LHCN-M2 (cell line): ENCODE results near the gene FAM53A. TPM values are rescaled to one million over a fixed set of nuclear protein-coding genes. Genes with fewer than 3 reads are reported as not detected.
A peak's percentile ranks its signal among the peaks of the same experiment; 100 is the strongest.
"Not testable (repeated sequence)": the region's sequence is repeated elsewhere in the genome, so short reads cannot be mapped to it uniquely, and the experiment has no call there.

Experiments
- DNase-seq: peaks from one replicate; pipeline ENCODE4 v3.0.0-alpha.2; 2012; ENCODE audit warnings: low read depth
- total RNA-seq: library from RNA; depleted of rRNA; stranded (reverse); fragments of >200 nt; gene quantifications from 2 replicates; pipeline ENCODE4 v1.2.3, GENCODE V29; 2014

The FAM53A gene
- total RNA-seq, 1 experiment from 2014 or later, result 12.3 TPM

DNA sequence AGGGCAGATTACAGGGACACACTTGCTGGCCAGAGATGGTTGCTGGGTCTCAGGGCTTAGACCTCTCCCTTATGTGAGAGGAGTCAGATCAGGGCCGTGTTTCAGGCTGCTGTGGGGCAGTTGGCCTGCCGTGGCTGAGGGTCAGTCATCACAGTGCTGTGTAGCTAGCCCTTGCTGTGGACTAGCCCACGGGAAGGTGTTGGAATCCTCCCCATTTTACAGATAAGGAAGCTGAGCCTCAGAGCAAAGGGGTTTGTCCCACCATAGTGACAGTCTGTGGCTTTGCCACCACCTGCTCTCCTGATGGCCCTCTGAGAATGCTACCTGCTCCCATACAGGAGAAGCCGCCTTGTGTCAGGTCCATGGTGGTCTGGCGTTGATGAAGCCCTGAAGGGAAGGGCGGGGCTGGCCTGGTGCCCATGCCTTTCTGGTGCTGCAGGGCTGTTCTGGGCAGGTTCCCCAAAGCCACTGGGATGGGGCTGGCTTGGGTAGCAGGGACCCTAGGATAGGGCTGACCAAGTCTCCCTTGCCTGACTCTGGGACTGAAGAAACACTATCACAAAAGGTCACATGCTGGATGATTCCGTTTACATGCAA is 2.4 kb upstream of the FAM53A start:
- DNase-seq, result no peak

DNA sequence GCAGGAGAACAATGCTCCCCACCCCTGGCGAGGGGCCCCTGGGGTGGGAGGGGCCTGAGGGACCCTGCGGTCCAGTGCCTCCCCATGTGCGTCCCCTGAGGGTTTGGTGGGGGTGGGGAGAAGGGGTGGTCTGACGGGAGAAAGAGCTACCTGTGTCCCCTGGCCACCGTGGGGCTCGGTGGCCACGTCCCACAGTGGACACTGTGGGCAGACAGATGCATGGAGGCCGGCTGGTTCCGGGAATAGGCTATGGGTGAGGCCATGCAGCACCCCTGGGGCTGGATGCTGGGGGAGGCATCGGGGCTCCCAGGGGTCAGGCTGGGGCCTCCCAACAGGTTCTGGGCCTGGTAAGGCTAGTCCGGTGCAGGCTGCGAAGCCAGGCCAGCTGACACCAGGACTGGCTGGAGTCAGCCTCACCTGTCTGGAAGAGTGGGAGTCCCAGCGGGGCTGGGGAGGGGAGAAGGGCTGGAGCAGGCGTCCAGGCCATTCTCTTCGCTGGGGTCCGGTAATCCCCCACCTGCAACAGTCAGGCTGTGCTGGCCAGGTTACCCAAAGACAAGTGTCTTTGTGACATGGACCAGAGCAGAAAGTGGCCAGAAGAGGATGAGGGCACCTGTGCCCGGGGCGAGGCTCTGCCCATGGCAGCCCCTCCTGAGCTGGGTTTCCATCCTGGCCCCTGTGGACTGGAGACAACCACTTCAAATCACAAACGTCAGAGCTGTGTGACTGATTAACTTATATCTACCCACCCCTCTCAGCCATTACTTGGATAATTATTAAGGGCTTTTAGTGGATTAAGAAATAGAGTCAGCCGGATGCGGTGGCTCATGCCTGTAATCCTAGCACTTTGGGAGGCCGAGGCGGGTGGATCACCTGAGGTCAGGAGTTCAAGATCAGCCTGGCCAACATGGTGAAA is 1.4 kb upstream of the FAM53A start:
- DNase-seq, result no peak

DNA sequence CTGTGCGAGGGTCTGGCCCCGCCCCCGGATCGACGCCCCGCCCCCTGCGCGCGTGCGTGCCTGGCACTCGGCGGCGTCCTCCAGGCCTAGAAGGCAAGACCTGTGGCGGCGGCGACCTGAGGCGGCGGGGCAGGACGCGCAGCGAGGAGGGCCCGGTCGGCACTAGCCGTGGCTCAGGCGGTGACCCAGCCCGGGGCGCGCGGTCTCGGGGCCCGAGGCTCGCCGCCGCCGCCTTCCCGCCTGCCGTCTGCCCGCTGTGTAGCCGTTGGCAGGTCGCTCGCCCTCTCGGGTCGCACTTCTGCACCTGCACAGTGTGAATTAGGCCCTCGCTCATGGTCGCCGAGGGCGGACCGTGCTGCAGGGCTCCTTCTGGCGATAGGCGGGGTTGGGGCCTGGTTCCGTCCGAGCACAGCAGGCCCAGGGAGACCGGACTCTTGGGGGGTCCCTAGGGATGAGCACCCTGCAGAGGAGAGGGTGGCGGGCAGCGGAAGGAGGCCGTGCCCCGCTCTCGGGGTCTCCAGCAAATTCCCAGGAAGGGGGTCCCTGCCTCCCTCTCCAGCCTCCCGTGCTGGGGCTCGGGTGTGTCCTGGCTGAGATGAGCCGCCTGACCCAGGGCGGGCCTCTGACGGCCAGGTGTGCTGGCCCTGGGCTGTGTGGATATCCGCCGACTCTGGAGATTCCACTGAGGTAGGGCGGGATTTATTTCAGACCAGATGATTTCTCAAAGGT is 557 bp upstream of the FAM53A start:
- no peak for DNase-seq

DNA sequence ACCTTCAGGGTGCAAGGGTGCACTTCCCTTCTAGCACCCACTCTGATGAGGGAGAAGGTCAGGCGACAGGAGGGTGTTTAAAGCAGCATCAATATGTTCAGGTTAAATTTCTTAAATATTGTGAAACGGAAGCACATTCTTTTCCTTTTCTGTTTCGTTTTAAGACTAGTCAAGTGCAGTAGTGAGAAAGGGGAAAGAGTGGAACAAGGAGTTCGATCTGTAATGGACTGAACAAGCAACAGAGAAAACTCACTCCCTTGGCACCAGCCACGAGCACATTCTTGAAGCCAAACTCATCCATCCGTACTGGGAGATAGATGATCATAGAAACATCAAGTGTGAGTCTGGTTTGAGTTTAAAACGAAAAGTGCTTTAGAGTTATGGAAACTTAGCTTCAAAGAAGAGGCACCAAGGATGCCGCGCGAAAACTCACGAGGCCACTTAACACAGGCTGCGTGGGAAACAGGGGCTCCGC is 815 bp downstream of the FAM53A start:
- peak; percentile 72 for DNase-seq

DNA sequence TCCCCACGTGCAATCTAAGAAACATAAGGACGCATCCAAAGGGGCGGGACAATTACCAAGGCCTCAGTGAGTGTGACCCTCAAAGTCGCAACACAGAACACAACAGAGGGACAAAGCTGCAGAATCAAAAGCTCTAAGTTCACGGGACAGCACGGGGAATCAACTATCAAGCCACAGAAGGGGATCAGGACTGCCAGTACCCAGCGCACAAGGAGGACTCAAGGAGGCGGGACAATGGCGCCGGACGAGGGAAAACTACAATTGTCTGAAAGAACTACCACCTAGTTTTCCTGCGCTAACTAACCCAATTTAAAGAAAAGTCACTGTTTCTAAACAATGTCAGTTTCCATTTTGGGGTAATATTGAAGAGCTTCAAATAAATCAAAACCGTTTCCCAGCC is 1.3 kb downstream of the FAM53A start:
- no peak for DNase-seq

DNA sequence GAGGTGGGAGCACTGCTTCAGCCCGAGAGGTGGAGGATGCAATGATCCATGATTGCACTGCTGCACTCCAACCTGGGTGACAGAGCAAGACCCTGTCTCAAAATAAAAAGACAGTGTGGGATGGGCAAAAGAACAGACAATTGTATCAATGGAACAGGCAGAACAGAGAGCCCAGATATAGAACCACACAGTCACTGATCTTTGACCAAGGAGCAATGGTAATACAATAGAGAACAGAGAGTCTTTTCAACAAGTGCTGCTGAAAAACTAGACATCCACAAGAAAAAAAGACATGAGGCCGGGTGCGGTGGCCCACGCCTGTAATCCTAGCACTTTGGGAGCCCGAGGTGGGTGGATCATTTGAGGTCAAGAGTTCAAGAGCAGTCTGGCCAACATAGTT is 5.9 kb downstream of the FAM53A start:
- no peak for DNase-seq

DNA sequence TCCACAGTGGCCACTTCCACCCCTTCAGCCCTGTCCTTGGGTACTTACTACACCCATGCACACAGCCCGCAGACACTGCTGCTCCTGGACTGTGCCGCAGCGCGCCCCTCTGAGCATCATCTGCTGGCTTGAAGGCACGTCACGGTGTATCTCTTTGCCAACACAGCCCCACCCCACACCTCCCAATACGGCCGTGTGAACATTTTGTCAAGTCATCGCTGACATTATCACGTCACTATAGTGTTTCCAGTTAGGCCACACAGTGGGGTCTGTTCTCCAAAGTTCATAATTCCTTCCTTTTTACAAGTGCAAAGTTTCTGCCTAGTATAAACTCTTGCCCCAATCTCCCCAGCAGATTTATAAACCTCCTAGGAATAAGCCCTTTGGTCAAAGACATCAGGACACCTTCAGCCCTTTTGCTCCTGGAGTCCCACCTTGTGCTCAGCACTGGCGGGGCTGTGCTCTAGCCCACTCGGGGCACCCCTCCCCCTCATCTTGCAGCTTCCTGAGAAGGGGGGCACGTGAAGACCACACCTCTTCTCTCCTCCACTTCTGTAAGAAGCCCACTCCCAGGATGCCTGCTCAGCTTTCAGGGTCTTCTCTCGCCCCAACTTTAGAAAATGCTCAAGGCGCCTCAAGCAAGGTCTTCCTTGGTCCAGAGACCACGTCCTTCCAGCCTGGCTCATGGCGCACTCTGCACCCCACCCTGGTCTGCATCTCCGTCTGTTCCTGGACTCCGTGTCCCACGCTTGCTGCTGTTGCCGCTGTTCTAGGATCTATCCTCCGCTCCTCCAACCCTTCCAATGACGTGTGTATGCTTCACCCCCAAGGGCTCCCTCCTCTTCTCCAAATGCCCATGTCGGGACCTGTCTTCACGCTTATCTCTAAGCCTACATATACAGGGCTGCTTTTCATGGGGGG is 7.2 kb downstream of the FAM53A start:
- no peak for DNase-seq

DNA sequence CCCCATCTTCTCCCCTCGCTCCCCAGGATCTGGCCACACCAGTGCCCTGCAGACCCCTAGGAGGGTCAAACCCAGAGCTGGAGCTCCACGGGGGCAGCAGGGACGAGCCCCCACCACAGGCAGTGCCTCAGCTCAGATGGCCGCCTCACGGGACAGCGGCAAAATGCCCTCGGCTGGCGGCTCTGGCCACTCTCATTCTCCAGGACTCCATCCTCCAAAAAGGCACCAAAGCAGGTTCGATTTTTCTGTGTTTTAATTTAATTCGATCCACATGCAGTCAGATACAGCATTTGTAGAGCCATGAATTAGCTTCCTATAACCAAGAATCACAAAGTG is 8.3 kb downstream of the FAM53A start:
- no peak for DNase-seq

DNA sequence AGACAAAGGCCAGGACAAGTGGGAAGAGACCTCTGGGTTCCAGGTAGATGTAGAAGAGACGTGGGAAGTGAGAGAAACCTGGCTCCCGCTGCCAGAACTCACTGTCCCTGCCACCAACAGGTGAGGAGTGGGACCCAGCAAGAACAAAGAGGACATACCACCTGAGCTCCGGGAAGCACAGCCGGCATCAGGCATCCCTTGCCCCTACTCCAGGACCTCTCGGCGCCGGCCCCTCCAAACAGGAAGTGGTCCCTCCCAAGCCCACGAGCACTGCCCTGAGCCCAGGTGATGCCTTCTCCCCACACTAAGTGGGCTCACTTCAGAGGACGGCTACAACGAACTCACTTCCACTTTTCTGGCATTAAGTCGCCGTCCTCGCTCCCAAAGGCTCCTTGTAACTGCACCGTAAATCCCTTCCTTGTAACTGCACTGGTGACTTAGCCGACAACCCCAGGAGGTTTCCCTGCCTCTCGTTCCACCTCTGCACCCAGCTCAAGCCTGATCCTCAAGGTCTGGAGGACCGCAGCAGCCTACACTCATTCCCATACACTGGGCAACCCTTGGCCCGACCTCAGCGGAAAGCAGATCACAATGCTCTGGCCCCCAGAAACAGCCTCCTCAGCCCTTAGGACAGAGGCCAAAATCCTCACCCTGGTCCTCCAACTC is 8.8 kb downstream of the FAM53A start:
- DNase-seq, result no peak

DNA sequence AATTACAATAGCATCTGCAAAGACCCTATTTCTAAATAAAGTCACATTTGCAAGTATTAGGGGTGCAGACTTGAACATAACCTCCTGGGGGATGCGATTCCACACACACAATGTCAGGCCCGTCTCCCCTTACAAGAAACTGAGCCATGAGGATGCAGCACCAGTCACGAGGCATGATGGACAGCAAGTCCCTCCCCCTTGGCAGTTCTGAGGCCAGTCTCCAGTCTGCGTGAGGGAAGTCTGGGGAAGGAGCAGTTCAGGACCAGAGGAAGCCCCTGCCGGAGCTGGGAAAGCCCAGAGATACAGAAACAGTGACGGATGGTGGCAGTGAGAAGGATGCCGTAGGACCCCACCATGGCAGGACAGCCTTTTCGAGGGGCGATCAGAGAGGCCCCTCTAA is 9.4 kb downstream of the FAM53A start:
- DNase-seq, result no peak

DNA sequence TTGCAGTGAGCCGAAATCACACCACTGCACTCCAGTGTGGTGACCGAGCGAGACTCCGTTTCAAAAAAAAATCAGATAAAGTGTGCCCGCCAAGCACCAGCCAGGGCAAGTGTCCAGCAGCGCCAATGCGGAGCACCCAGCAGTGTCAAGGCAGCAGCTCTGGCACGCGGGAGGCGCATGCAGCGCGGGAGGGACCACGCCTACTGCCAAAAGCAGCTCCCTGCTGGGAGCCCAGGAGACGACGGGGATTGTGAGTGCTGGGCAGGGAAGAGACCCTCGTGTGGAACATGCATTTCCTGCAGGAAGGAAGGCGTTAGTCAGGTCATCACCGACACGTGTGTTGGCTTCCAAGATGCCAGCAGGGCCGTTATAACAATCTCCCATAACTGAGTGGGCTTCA is 10.4 kb downstream of the FAM53A start:
- DNase-seq, result no peak

DNA sequence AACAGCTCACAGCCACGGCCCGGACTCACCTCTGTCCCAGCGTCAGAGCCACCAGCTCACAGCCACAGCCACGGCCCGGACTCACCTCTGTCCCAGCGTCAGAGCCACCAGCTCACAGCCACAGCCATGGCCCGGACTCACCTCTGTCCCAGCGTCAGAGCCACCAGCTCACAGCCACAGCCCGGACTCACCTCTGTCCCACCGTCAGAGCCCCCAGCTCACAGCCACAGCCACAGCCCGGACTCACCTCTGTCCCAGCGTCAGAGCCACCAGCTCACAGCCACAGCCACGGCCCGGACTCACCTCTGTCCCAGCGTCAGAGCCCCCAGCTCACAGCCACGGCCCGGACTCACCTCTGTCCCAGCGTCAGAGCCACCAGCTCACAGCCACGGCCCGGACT is 13.1 kb downstream of the FAM53A start:
- not testable (repeated sequence) for DNase-seq

DNA sequence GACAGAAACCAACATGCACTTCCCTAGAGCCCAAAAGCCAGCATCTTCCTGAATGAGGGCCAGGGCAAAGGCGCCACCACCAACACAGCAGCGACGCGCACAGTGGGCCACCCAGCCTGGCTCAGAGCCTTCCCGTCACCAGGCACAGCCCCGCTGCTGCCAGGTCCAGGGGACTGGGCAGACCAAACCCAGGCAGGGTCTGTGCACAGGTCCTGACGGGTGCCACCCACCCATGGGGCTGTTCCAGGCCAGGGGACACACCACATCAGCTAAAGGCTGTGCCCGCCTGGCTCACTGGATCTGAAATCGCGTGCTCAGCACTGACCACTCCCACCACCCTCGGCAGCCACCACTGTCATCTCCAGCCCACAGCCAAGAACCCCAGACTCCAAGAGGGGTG is 13.8 kb downstream of the FAM53A start:
- no peak for DNase-seq

DNA sequence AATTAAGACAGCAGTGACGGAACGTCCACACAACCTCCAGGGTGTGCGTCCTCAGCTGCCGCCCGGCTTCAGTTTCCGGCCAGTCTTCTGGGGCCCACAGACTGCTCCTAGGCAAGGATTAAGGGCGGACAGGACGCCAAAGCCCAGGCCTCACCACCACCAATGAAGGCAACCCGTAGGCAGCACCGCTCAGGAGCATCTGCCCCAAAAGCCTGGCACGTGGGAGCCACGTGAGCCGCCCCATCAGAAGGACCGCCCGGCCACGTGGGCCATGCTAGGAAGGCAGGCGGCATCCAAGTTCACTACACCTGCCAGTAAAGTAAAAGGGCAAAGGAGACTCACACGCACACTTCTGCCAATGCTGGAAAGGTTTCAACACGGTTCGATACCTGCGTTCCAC is 14.3 kb downstream of the FAM53A start:
- DNase-seq, result no peak

DNA sequence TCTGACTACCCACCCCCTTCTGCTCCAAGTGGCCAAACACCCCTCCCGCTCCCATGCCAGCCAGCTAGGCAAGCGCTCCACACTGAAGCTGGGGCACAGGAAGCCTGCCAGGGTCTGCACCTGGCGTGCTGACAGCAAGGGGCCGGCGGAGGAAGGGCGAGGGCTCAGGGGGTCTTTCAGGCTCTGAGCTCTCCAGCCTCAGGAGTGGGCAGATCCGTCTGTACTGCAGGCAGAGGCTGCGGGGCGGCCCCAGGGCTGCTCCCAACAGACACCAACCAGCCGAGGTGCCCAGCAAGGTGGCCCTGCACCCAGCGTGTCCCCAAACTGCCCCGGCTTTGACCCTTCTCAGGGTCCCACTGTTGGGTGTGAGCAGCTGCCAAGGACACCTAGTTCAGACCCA is 14.8 kb downstream of the FAM53A start:
- no peak for DNase-seq

DNA sequence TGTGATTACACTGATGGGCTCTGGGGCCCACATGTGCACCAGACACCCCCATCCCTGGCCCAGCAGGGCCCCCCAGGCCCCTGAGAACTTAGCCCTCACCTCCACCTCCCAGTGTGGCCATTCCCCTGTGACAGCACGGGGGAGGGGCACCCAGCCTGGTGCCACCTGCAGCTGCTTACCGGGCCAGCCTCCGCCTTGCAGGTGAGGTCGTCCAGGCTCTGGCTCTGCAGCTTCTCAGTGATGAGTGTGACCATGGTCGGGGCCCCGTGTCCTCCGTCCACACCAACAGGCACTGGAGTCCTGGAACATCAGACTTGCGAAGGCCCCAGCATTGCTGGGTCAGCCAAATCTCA is 15.6 kb downstream of the FAM53A start:
- no peak for DNase-seq

DNA sequence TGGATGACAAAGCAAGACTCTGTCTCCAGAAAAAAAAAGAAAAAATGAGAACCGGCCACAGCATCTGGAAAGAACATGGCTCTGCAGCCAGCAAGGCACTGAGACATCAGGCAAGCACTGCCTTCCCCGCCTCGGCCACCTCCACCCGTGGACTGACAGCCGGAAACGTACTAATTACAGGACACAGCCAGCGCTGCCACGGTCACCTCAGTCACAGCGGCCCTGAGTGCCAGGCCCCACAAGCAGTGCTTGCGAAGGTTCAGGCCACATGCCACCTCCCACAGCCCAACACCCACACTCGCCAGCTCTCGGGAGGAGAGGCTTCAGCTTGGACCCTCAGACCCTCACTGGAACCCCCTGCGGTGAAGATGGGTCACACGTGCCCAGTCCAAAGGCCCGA is 16.8 kb downstream of the FAM53A start:
- no peak for DNase-seq

DNA sequence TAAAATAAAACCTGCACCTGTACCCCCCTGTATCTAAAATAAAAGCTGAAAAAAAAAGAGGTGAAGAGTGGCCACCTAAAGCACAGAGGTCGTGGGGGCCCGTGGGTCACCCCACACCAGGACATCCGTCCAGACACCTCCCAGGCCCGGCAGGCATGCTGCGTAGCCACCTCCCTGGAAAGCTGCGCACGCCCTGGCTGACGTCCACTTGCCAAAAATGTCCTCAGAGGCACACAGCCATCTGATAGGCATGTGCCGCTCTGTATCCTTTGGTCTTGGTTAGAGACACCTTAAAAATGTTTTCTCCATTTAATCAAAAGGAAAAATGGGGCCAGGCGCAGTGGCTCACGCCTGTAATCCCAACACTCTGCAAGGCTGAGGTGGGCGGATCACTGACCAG is 17.7 kb downstream of the FAM53A start:
- no peak for DNase-seq

DNA sequence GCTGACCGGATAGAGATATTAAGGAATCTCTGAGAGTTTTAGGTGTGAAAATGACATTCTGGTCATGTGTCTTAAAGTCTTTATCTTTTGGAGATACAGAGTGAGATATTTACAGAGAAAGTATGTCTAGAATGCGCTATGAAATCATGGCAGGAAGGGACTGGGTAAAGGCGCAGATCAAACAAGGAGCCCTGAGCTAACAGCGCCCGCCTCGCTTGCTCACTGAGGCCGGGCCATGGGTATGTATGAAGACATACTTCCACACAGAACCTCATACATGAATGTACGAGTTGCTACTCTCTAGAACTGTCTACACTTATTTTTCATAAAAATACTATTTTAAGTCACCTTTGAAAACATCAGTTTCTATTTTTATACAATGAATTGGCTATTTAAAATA is 20.0 kb downstream of the FAM53A start:
- DNase-seq, result no peak

DNA sequence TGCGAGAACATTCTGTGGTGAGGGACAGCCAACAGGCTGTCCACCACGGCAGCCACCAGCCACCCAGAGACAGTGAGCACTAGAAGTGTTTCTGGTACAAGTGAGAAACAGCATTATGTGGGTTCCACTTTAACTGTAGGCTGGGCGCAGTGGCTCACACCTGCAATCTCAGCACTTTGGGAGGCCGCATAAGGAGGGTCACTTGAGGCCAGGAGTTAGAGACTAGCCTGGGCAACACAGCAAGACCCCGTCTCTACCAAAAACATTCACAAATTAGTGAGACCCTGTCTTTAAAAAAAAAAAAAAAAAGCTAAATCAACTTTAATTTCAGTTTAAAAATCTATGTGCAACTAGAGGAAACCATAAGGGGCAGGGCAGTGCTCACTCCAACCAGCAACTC is 20.6 kb downstream of the FAM53A start:
- DNase-seq, result no peak

DNA sequence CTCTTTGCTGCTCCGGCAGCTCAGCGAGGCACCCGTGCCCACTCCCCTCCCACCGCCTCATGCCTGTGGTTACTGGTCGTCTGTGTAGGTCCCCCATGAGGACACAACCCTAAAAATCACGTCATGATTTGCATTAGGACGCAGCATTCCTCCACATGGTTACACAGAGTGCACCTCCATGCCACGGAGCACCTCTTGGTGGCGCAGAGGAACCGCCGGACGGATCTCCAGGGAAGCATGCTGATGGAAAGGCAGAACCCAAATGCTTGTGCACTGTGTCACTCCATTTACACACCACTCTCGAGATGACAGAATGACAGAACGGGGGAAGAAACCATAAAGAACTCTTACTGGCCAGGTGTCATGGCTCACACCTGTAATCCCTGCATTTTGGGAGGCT is 22.4 kb downstream of the FAM53A start:
- DNase-seq, result no peak
